Activated naive CD8-positive, alpha-beta T cell treated with anti-CD3 and anti-CD28 coated beads for 36 hours (primary cell): ENCODE results near the gene HCAR1. TPM values are rescaled to one million over a fixed set of nuclear protein-coding genes. Genes with fewer than 3 reads are reported as not detected.
"Not testable (repeated sequence)": the region's sequence is repeated elsewhere in the genome, so short reads cannot be mapped to it uniquely, and the experiment has no call there.

Experiments used
- DNase-seq: peaks from one replicate; pipeline ENCODE4 v3.0.0; 2021
- H3K27ac Mint-ChIP-seq: one replicate; pipeline ENCODE4 v1.8.0; 2022; ENCODE audit warnings: mild to moderate bottlenecking, moderate library complexity, mixed read lengths
- H3K27me3 Mint-ChIP-seq: one replicate; pipeline ENCODE4 v1.8.0; 2022; ENCODE audit warnings: mild to moderate bottlenecking, mixed read lengths
- H3K36me3 Mint-ChIP-seq: one replicate; pipeline ENCODE4 v1.8.0; 2021; ENCODE audit warnings: mild to moderate bottlenecking, mixed read lengths
- H3K4me1 Mint-ChIP-seq: one replicate; pipeline ENCODE4 v1.8.0; 2021; ENCODE audit warnings: mixed read lengths
- H3K4me3 Mint-ChIP-seq: one replicate; pipeline ENCODE4 v1.8.0; 2022; ENCODE audit warnings: mild to moderate bottlenecking, moderate library complexity, mixed read lengths
- H3K9me3 Mint-ChIP-seq: one replicate; pipeline ENCODE4 v1.8.0; 2022; ENCODE audit warnings: mixed read lengths
- total RNA-seq, 2 experiments: library from RNA; stranded (reverse); gene quantifications; one replicate each; pipeline ENCODE4 v1.2.3, GENCODE V29; 2021

Gene HCAR1
- total RNA-seq, 2 experiments from 2014 or later: 0.54 to 0.68 TPM

GRCh38 chr12:122729583-122730214, 945 bp downstream of the HCAR1 start:
- peaks cover 7% of the 10 kb centered on the region for H3K36me3 Mint-ChIP-seq
- peaks cover 8% of the 10 kb centered on the region for H3K9me3 Mint-ChIP-seq
- peaks cover 65% of the 10 kb centered on the region for H3K4me1 Mint-ChIP-seq
- H3K27me3 Mint-ChIP-seq: no peaks in the 10 kb centered on the region
- peak overlapping the region; percentile 55 for H3K4me3 Mint-ChIP-seq
- no peak for DNase-seq
- peak overlapping the region; percentile 38 for H3K27ac Mint-ChIP-seq

GRCh38 chr12:122726080-122726558, 4.5 kb downstream of the HCAR1 start:
- no peak for DNase-seq
- Mint-ChIP-seq H3K4me1 (peaks cover 52% of the 10 kb centered on the region), H3K4me3 (peak overlapping the region; percentile 47)

GRCh38 chr12:122725452-122726079, 5.1 kb downstream of the HCAR1 start:
- peaks cover 1% of the 10 kb centered on the region for H3K36me3 Mint-ChIP-seq
- no peak for DNase-seq
- peaks cover 51% of the 10 kb centered on the region for H3K4me1 Mint-ChIP-seq
- H3K27ac Mint-ChIP-seq: peak overlapping the region; percentile 80
- H3K4me3 Mint-ChIP-seq: peak overlapping the region; percentile 47
- H3K9me3 Mint-ChIP-seq: no peaks in the 10 kb centered on the region
- H3K27me3 Mint-ChIP-seq: no peaks in the 10 kb centered on the region

More at GRCh38 chr12:122726080-122726558, 4.5 kb downstream of the HCAR1 start:
- Mint-ChIP-seq H3K27me3 (no peaks in the 10 kb centered on the region), H3K9me3 (no peaks in the 10 kb centered on the region), H3K36me3 (peaks cover 1% of the 10 kb centered on the region), H3K27ac (peak overlapping the region; percentile 80)

- H3K4me1 Mint-ChIP-seq: peaks cover 48% of the 10 kb centered on the region
- H3K4me3 Mint-ChIP-seq: no peak overlapping the region
- no peak overlapping the region for H3K27ac Mint-ChIP-seq
- H3K9me3 Mint-ChIP-seq: no peaks in the 10 kb centered on the region
- H3K27me3 Mint-ChIP-seq: no peaks in the 10 kb centered on the region
- H3K36me3 Mint-ChIP-seq: peaks cover 1% of the 10 kb centered on the region
- DNase-seq: no peak
Measured at GRCh38 chr12:122724641-122725243, 5.9 kb downstream of the HCAR1 start.

- Mint-ChIP-seq H3K4me1 (peaks cover 39% of the 10 kb centered on the region), H3K27ac (no peak overlapping the region), H3K27me3 (no peaks in the 10 kb centered on the region), H3K9me3 (no peaks in the 10 kb centered on the region), H3K4me3 (no peak overlapping the region), H3K36me3 (peaks cover 1% of the 10 kb centered on the region)
- no peak for DNase-seq
Measured at GRCh38 chr12:122722387-122722786, 8.3 kb downstream of the HCAR1 start.

- no peaks in the 10 kb centered on the region for H3K9me3 Mint-ChIP-seq
- DNase-seq: no peak
- H3K4me1 Mint-ChIP-seq: peaks cover 34% of the 10 kb centered on the region
- peaks cover 1% of the 10 kb centered on the region for H3K36me3 Mint-ChIP-seq
- no peaks in the 10 kb centered on the region for H3K27me3 Mint-ChIP-seq
- no peak overlapping the region for H3K27ac Mint-ChIP-seq
- H3K4me3 Mint-ChIP-seq: no peak overlapping the region
Measured at GRCh38 chr12:122721057-122721545, 9.5 kb downstream of the HCAR1 start.

GRCh38 chr12:122716658-122717057, 14.0 kb downstream of the HCAR1 start, which contains the start of gene HCAR3:
Gene HCAR3, minus strand, starts transcription at chr12:122716811. Its CDS starts 74 bp downstream, at chr12:122716737.
- H3K9me3 Mint-ChIP-seq, H3K27ac Mint-ChIP-seq, H3K36me3 Mint-ChIP-seq, DNase-seq, H3K4me3 Mint-ChIP-seq, H3K27me3 Mint-ChIP-seq: not testable (repeated sequence)
- H3K4me1 Mint-ChIP-seq: peaks cover 12% of the 10 kb centered on the region

- not testable (repeated sequence) for H3K4me1 Mint-ChIP-seq, H3K27me3 Mint-ChIP-seq, H3K4me3 Mint-ChIP-seq, H3K27ac Mint-ChIP-seq, DNase-seq, H3K9me3 Mint-ChIP-seq, H3K36me3 Mint-ChIP-seq
Measured at GRCh38 chr12:122715211-122715610, 15.4 kb downstream of the HCAR1 start.

- not testable (repeated sequence) for H3K36me3 Mint-ChIP-seq, H3K27ac Mint-ChIP-seq, H3K9me3 Mint-ChIP-seq
Measured at GRCh38 chr12:122713491-122714188, 17.0 kb downstream of the HCAR1 start.

GRCh38 chr12:122711266-122711665, 19.4 kb downstream of the HCAR1 start:
- H3K9me3 Mint-ChIP-seq, H3K27ac Mint-ChIP-seq, H3K36me3 Mint-ChIP-seq, H3K27me3 Mint-ChIP-seq, H3K4me1 Mint-ChIP-seq, H3K4me3 Mint-ChIP-seq, DNase-seq: not testable (repeated sequence)

More at GRCh38 chr12:122713491-122714188, 17.0 kb downstream of the HCAR1 start:
- DNase-seq, H3K27me3 Mint-ChIP-seq, H3K4me1 Mint-ChIP-seq, H3K4me3 Mint-ChIP-seq: not testable (repeated sequence)

- H3K4me3 Mint-ChIP-seq, H3K9me3 Mint-ChIP-seq, H3K27me3 Mint-ChIP-seq: not testable (repeated sequence)
Measured at GRCh38 chr12:122710341-122710740, 20.3 kb downstream of the HCAR1 start.

GRCh38 chr12:122709287-122709686, 21.4 kb downstream of the HCAR1 start:
- not testable (repeated sequence) for H3K9me3 Mint-ChIP-seq, H3K27me3 Mint-ChIP-seq, H3K27ac Mint-ChIP-seq, H3K36me3 Mint-ChIP-seq, H3K4me3 Mint-ChIP-seq, DNase-seq, H3K4me1 Mint-ChIP-seq

More at GRCh38 chr12:122710341-122710740, 20.3 kb downstream of the HCAR1 start:
- DNase-seq, H3K4me1 Mint-ChIP-seq, H3K27ac Mint-ChIP-seq, H3K36me3 Mint-ChIP-seq: not testable (repeated sequence)

GRCh38 chr12:122703841-122704240, 26.8 kb downstream of the HCAR1 start:
- not testable (repeated sequence) for H3K4me3 Mint-ChIP-seq, H3K9me3 Mint-ChIP-seq, DNase-seq, H3K27ac Mint-ChIP-seq, H3K27me3 Mint-ChIP-seq, H3K4me1 Mint-ChIP-seq, H3K36me3 Mint-ChIP-seq

- not testable (repeated sequence) for H3K9me3 Mint-ChIP-seq, H3K4me3 Mint-ChIP-seq, H3K27me3 Mint-ChIP-seq, DNase-seq, H3K36me3 Mint-ChIP-seq, H3K27ac Mint-ChIP-seq, H3K4me1 Mint-ChIP-seq
Measured at GRCh38 chr12:122702890-122703611, 27.6 kb downstream of the HCAR1 start, which contains the start of gene HCAR2. Gene HCAR2, minus strand, starts transcription at chr12:122703357. Its CDS starts 74 bp downstream, at chr12:122703283.
